ENCODE data around the gene JMJD1C.
"Not testable (repeated sequence)": the region's sequence is repeated elsewhere in the genome, so short reads cannot be mapped to it uniquely, and the experiment has no call there.

Gene JMJD1C

GRCh38 chr10:63410633-63411032 lies 55.1 kb downstream of the JMJD1C start:
- DNase-seq (ENCODE audit: low read depth in 2 of 2): no peak

GRCh38 chr10:63409465-63410027 lies 56.2 kb downstream of the JMJD1C start:
- DNase-seq (ENCODE audit: low read depth in 2 of 2): no peak

- no peak for DNase-seq (ENCODE audit: low read depth in 2 of 2)
These were observed 58.6 kb downstream of the JMJD1C start for GRCh38 chr10:63407136-63407662.

- DNase-seq (ENCODE audit: low read depth in 2 of 2): no peak
These were observed 69.5 kb downstream of the JMJD1C start for GRCh38 chr10:63396133-63396761.

GRCh38 chr10:63393050-63393449 lies 72.7 kb downstream of the JMJD1C start:
- no peak for DNase-seq (ENCODE audit: low read depth in 2 of 2)

GRCh38 chr10:63392224-63392623 lies 73.6 kb downstream of the JMJD1C start:
- no peak for DNase-seq (ENCODE audit: low read depth in 2 of 2)

GRCh38 chr10:63391812-63392211 lies 74.0 kb downstream of the JMJD1C start:
- DNase-seq (ENCODE audit: low read depth in 2 of 2): no peak

- no peak for DNase-seq (ENCODE audit: low read depth in 2 of 2)
These were observed 75.3 kb downstream of the JMJD1C start for GRCh38 chr10:63390521-63390920.

- DNase-seq (ENCODE audit: low read depth in 2 of 2): no peak
These were observed 77.3 kb downstream of the JMJD1C start for GRCh38 chr10:63388421-63389031.

GRCh38 chr10:63385254-63385653 lies 80.5 kb downstream of the JMJD1C start:
- DNase-seq (ENCODE audit: low read depth in 2 of 2): no peak

GRCh38 chr10:63384675-63385074 lies 81.1 kb downstream of the JMJD1C start:
- DNase-seq (ENCODE audit: low read depth in 2 of 2): no peak

- DNase-seq (ENCODE audit: low read depth in 2 of 2): no peak
These were observed 81.8 kb downstream of the JMJD1C start for GRCh38 chr10:63384001-63384400.

GRCh38 chr10:63383141-63383540 lies 82.6 kb downstream of the JMJD1C start:
- DNase-seq (ENCODE audit: low read depth in 2 of 2): no peak

GRCh38 chr10:63382066-63382465 lies 83.7 kb downstream of the JMJD1C start:
- DNase-seq (ENCODE audit: low read depth in 2 of 2): no peak

- not testable (repeated sequence) for DNase-seq (ENCODE audit: low read depth in 2 of 2)
These were observed 88.5 kb downstream of the JMJD1C start for GRCh38 chr10:63377305-63377661.

- no peak for DNase-seq (ENCODE audit: low read depth in 2 of 2)
These were observed 89.0 kb downstream of the JMJD1C start for GRCh38 chr10:63376560-63377304.

- no peak for DNase-seq (ENCODE audit: low read depth in 2 of 2)
These were observed 89.9 kb downstream of the JMJD1C start for GRCh38 chr10:63375859-63376258.

- DNase-seq (ENCODE audit: low read depth in 2 of 2): no peak
These were observed 90.3 kb downstream of the JMJD1C start for GRCh38 chr10:63375458-63375857.

- no peak for DNase-seq (ENCODE audit: low read depth in 2 of 2)
These were observed 90.8 kb downstream of the JMJD1C start for GRCh38 chr10:63374991-63375390.

GRCh38 chr10:63373176-63373575 lies 92.6 kb downstream of the JMJD1C start:
- no peak for DNase-seq (ENCODE audit: low read depth in 2 of 2)

GRCh38 chr10:63369711-63370110 lies 96.1 kb downstream of the JMJD1C start:
- no peak for DNase-seq (ENCODE audit: low read depth in 2 of 2)

GRCh38 chr10:63368365-63368764 lies 97.4 kb downstream of the JMJD1C start:
- DNase-seq (ENCODE audit: low read depth in 2 of 2): no peak

GRCh38 chr10:63366933-63367332 lies 98.8 kb downstream of the JMJD1C start:
- DNase-seq (ENCODE audit: low read depth in 2 of 2): no peak
